ENCODE data around the gene KLK7. TPM values are rescaled to one million over a fixed set of nuclear protein-coding genes. Genes with fewer than 3 reads are reported as not detected.

KLK7 gene
- total and polyA plus RNA-seq, 2 of the 4 experiments (the other 2 are of a cell fraction), result not detected

DNA sequence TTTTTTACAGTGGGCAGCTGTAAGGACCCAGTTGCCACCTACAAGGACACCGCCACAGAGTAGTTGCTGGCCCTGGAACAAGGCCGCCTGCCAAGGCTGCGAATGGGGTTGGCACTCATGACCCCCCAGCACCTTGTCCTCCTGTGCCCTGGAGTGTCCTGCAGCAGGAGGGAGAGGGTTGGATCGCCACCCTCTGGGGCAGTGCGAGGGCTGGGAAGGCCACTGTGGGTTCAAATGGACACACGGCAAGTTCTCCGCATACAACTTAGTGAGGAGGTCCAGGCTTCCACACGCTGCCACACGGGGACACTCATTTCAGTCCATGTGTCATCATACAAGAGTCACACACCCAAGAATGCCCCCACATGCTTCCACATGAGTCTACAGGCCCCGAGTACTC lies 16.7 kb upstream of the KLK7 start:
- Histone ChIP-seq H3K9ac (ENCODE audit: low read depth, low read length) (no peak overlapping the region), H3K9me1 (ENCODE audit: insufficient read depth, low read length) (no peaks in the 10 kb centered on the region), H3K79me1 (ENCODE audit: low read depth in 1 of 2, low read length in 2 of 2) (no peaks in the 10 kb centered on the region), H2AFZ (replicated peaks; ENCODE audit: low read length, poor library complexity) (no peak overlapping the region), H4K20me1 (ENCODE audit: insufficient read depth, low read length) (no peaks in the 10 kb centered on the region; the same call in 1 of the 2 replicates), H3K56ac (ENCODE audit: extremely low read depth, insufficient read depth, low read length) (no peak overlapping the region), H3K36me3 (ENCODE audit: control insufficient read depth, insufficient read depth, low read length) (no peaks in the 10 kb centered on the region), H3K4me2 (ENCODE audit: low read depth, low read length) (no peak overlapping the region), H2AK5ac (ENCODE audit: low read depth, low read length) (no peak overlapping the region), H4K8ac (ENCODE audit: low read depth in 2 of 2, low read length in 2 of 2) (no peak overlapping the region), H2BK15ac (ENCODE audit: low read depth, low read length) (no peak overlapping the region), H3K18ac (ENCODE audit: low read depth, low read length) (no peak overlapping the region), H3K27ac (ENCODE audit: insufficient read depth, low read length) (no peak overlapping the region), H3K14ac (replicated peaks; ENCODE audit: low read depth, low read length) (no peak overlapping the region), H3K9me3 (ENCODE audit: control insufficient read depth, insufficient read depth, low read length) (peaks cover 14% of the 10 kb centered on the region), H3K4me3 (ENCODE audit: insufficient read depth, low read depth, low read length) (no peak overlapping the region), H4K5ac (ENCODE audit: low read depth, low read length) (no peak overlapping the region), H2AK9ac (replicated peaks; ENCODE audit: low read depth, low read length, poor library complexity) (no peak overlapping the region), H2BK120ac (ENCODE audit: low read depth, low read length) (no peak overlapping the region), H3K4me1 (ENCODE audit: control insufficient read depth, insufficient read depth, low read length) (no peaks in the 10 kb centered on the region), H2BK20ac (ENCODE audit: low read depth, low read length) (no peak overlapping the region), H2BK5ac (ENCODE audit: low read depth, low read length, poor library complexity, severe bottlenecking) (no peak overlapping the region), H4K91ac (ENCODE audit: insufficient read depth, low read depth, low read length) (no peak overlapping the region), H3K23ac (ENCODE audit: low read depth, low read length) (no peak overlapping the region), H3K4ac (ENCODE audit: low read depth, low read length) (no peak overlapping the region), H3K27me3 (ENCODE audit: control insufficient read depth, insufficient read depth, low read length) (no peaks in the 10 kb centered on the region)
- in situ Hi-C loops (cut with MboI; ENCODE audit: low sequenced_read_pairs) (no loop called here), dilution Hi-C loops (cut with HindIII; ENCODE audit: low sequenced_read_pairs, unreplicated experiment) (no loop called here), intact Hi-C loops (cut with micrococcal nuclease) (no loop called here)
- TF ChIP-seq BHLHE40 (IDR thresholded peaks at IDR 0.05; ENCODE audit: low read depth, low read length), result no peak
- TF ChIP-seq SMC3 (IDR thresholded peaks at IDR 0.05; ENCODE audit: low read depth, low read length), result no peak
- TF ChIP-seq USF2 (IDR thresholded peaks at IDR 0.05; ENCODE audit: low read depth, low read length), result no peak
- TF ChIP-seq POLR2A (IDR thresholded peaks at IDR 0.05; ENCODE audit: low read depth, low read length), result no peak
- TF ChIP-seq MAZ (IDR thresholded peaks at IDR 0.05; ENCODE audit: borderline replicate concordance, low read depth, low read length), result no peak
- no peak for TF ChIP-seq RCOR1 (IDR thresholded peaks at IDR 0.05; ENCODE audit: insufficient replicate concordance, low read length)
- no peak for TF ChIP-seq MXI1 (IDR thresholded peaks at IDR 0.05; ENCODE audit: borderline replicate concordance, low read depth, low read length)
- ATAC-seq (ENCODE audit: low read depth) (no peak), DNase-seq (no peak)
- ChIA-PET POLR2A (ENCODE audit: unreplicated experiment) (no interaction called here), CTCF (no interaction called here)
- BruUV-seq (replicated peaks), result no TSS peak
- WGBS, 2 experiments (ENCODE audit: extremely low coverage in 2 of 2, insufficient read length in 1 of 2), result 70% methylated on average over 4 of the region's 10 CpGs; no CpG with 5 or more reads in 1 of the 2 experiments
